Measurements from ENCODE around the gene ZMYND11. TPM values are rescaled to one million over a fixed set of nuclear protein-coding genes. Genes with fewer than 3 reads are reported as not detected.

ZMYND11 gene
- polyA plus RNA-seq, 1 of the 3 experiments (the other 2 are of a cell fraction) = 33.1 TPM

DNA sequence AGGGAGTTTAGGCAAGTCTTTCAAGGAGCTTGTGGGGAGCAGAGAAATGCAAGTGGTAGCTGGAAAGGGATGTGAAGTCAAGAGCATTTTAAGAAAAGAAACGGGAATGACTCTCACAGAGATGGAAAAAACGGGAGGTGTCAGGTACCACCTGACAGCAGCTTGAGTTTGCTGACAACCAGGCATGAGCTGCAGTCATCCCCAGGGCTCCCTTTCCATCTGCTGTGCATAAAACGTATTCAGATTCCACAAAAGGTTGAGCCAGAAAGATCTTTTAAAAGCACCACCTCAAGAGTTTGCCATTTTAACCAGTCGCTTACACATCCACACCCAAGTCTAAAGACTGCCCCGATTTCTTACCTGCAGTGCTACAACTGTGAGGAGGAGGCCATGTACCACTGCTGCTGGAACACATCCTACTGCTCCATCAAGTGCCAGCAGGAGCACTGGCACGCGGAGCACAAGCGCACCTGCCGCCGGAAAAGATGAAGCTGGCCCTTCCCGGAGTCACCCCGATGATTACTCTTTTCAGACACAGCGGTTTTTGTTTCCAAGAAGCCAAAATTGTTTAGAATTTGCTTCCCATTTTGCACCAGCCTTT is 116.8 kb downstream of the ZMYND11 start:
- Histone ChIP-seq H3K9ac (no peak overlapping the region), H3K36me3 (replicated peaks in 1 of 2; ENCODE audit: control insufficient read depth in 1 of 2, insufficient read depth in 2 of 2, low read length in 1 of 2) (peaks cover 62 to 75% of the 10 kb centered on the region in 2 experiments), H3K27ac (ENCODE audit: low read depth in 2 of 2, low read length in 1 of 2) (no peak overlapping the region), H3K9me3 (no peaks in the 10 kb centered on the region), H3K4me3 (ENCODE audit: low read depth in 2 of 2, low read length in 1 of 2) (no peak overlapping the region), H3K4me1 (ENCODE audit: control insufficient read depth in 1 of 2, insufficient read depth in 2 of 2, low read depth in 1 of 2, low read length in 1 of 2) (peaks cover 0 to 7% of the 10 kb centered on the region in 2 experiments; a peak in 1 of 4 replicates), H3K4me2 (no peak overlapping the region), H3K9me2 (no peaks in the 10 kb centered on the region), H3K27me3 (ENCODE audit: insufficient read depth) (no peaks in the 10 kb centered on the region), H4K20me1 (ENCODE audit: insufficient read depth) (no peaks in the 10 kb centered on the region), H3K79me2 (ENCODE audit: insufficient read depth) (no peaks in the 10 kb centered on the region), H3F3A (replicated peaks; ENCODE audit: insufficient read depth) (no peaks in the 10 kb centered on the region), H2AFZ (ENCODE audit: low read depth) (no peak overlapping the region)
- CTCF ChIA-PET = interaction anchor here (0.6 to 1.0 kb wide), 2 partner anchors 10 to 12 kb away, joined by 3 read pairs; no protein-coding TSS in a partner anchor
- POLR2A ChIA-PET = no interaction called here
- TF ChIP-seq POLR2AphosphoS5 (IDR thresholded peaks at IDR 0.05; ENCODE audit: low read depth, low read length) = no peak
- TF ChIP-seq, protein P1, sequence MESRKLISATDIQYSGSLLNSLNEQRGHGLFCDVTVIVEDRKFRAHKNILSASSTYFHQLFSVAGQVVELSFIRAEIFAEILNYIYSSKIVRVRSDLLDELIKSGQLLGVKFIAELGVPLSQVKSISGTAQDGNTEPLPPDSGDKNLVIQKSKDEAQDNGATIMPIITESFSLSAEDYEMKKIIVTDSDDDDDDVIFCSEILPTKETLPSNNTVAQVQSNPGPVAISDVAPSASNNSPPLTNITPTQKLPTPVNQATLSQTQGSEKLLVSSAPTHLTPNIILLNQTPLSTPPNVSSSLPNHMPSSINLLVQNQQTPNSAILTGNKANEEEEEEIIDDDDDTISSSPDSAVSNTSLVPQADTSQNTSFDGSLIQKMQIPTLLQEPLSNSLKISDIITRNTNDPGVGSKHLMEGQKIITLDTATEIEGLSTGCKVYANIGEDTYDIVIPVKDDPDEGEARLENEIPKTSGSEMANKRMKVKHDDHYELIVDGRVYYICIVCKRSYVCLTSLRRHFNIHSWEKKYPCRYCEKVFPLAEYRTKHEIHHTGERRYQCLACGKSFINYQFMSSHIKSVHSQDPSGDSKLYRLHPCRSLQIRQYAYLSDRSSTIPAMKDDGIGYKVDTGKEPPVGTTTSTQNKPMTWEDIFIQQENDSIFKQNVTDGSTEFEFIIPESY (IDR thresholded peaks at IDR 0.05; ENCODE audit: borderline replicate concordance, low read depth) = no peak
- no peak for TF ChIP-seq RCOR1 (IDR thresholded peaks at IDR 0.05; ENCODE audit: low read length)
- TF ChIP-seq JUND (IDR thresholded peaks at IDR 0.05) = no peak
- TF ChIP-seq NRF1 (IDR thresholded peaks at IDR 0.05; ENCODE audit: low read depth, low read length) = no peak
- no peak for TF ChIP-seq RFX5 (IDR thresholded peaks at IDR 0.05; ENCODE audit: low read length)
- no peak for TF ChIP-seq TEAD4 (IDR thresholded peaks at IDR 0.05; ENCODE audit: borderline replicate concordance, insufficient read depth)
- TF ChIP-seq, protein P2, sequence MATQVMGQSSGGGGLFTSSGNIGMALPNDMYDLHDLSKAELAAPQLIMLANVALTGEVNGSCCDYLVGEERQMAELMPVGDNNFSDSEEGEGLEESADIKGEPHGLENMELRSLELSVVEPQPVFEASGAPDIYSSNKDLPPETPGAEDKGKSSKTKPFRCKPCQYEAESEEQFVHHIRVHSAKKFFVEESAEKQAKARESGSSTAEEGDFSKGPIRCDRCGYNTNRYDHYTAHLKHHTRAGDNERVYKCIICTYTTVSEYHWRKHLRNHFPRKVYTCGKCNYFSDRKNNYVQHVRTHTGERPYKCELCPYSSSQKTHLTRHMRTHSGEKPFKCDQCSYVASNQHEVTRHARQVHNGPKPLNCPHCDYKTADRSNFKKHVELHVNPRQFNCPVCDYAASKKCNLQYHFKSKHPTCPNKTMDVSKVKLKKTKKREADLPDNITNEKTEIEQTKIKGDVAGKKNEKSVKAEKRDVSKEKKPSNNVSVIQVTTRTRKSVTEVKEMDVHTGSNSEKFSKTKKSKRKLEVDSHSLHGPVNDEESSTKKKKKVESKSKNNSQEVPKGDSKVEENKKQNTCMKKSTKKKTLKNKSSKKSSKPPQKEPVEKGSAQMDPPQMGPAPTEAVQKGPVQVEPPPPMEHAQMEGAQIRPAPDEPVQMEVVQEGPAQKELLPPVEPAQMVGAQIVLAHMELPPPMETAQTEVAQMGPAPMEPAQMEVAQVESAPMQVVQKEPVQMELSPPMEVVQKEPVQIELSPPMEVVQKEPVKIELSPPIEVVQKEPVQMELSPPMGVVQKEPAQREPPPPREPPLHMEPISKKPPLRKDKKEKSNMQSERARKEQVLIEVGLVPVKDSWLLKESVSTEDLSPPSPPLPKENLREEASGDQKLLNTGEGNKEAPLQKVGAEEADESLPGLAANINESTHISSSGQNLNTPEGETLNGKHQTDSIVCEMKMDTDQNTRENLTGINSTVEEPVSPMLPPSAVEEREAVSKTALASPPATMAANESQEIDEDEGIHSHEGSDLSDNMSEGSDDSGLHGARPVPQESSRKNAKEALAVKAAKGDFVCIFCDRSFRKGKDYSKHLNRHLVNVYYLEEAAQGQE (IDR thresholded peaks at IDR 0.05; ENCODE audit: low read depth, low read length) = no peak
- no peak for TF ChIP-seq FOSL2 (IDR thresholded peaks at IDR 0.05; ENCODE audit: borderline replicate concordance, low read depth)
- no peak for TF ChIP-seq CHD2 (IDR thresholded peaks at IDR 0.05; ENCODE audit: low read length, partially characterized antibody)
- TF ChIP-seq, protein P3, sequence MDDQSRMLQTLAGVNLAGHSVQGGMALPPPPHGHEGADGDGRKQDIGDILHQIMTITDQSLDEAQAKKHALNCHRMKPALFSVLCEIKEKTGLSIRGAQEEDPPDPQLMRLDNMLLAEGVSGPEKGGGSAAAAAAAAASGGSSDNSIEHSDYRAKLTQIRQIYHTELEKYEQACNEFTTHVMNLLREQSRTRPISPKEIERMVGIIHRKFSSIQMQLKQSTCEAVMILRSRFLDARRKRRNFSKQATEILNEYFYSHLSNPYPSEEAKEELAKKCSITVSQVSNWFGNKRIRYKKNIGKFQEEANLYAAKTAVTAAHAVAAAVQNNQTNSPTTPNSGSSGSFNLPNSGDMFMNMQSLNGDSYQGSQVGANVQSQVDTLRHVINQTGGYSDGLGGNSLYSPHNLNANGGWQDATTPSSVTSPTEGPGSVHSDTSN (IDR thresholded peaks at IDR 0.05) = no peak
- no peak for TF ChIP-seq EP300 (IDR thresholded peaks at IDR 0.05; ENCODE audit: borderline replicate concordance in 1 of 2, low read depth in 1 of 2, low read length in 1 of 2)
- WGBS (ENCODE audit: low lambda C conversion rate) = 92% methylated on average over 11 of the region's 13 CpGs
- DNase-seq = no peak

Measured in SK-N-SH (cell line).